Measurements from ENCODE around the gene NUMB.

The NUMB gene

DNA sequence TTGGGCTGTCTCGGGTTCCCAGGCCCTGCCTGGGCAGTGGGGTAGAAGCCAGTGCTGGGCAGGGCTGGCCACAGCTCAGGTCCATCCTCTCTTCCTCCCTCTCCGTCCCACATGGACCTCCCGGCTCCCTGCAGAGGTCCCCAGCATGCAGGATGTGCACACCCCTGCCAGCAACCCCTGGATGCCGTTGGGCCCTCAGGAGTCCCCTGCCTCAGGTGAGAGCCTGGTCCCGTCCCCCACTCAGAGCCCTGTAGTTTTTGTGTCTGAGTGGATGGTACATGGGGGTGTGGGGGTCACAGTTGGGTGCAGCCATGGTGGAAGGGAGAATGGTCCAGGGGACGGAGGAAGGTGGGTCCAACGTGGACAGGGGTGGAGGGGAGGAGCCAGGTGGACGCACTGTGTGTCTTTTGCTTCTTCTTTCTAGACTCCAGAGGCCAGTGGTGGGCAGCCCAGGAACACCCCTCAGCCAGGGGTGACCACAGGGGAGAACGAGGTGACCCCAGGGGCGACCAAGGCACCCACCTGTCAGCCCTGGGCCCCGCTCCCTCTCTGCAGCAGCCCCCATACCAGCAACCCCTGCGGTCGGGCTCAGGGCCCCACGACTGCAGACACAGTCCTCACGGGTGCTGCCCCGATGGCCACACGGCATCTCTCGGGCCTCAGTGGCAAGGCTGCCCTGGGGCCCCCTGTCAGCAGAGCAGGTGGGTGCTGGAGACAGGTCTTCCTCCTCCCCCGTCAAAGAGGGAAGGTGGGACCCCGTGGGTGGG is 199.3 kb downstream of the NUMB start:
- no peak for DNase-seq

DNA sequence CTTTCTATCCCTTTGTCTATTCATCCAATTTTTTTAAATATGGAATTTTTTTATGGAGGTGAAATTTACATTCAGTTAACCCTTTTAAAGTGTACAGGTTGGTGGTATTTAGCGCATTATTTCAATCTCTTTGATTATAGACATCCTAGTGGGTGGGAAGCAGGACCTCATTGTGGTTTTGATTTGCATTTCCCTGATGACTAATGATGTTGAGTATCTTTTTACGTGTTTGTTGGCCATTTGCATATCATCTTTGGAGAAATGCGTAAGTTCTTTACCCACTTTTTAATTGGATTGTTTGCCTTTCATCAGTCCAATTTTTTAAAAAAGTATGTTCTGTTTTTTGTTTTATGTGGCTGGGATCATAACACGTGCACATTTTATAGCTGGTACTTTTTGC is 200.3 kb downstream of the NUMB start:
- no peak for DNase-seq

DNA sequence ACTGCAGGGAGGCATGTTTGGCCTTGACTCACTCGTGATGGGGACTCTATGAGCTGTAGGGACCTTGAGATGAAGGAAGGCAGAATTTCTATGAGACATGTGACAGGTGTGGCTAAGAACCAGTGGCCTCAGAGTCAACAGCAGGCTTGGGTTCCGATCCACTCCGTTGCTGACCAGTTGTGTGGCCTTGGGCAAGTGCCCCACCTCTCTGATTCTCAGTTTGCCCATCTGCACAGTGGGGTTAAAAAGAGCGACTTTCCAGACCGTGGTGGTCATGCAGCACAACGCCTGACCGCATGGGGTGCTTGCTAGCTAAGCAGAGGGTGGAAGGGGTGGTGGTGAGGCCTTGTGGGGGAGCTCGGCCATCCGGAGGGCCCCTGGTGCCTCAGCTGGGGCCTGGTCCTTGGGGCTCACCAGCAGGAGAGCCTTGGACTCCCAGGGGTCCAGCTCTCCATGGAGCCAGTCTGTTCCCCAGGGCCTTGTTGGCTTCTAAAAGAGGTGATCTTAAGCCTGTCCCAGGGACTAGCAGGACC is 202.6 kb downstream of the NUMB start:
- DNase-seq, result no peak

DNA sequence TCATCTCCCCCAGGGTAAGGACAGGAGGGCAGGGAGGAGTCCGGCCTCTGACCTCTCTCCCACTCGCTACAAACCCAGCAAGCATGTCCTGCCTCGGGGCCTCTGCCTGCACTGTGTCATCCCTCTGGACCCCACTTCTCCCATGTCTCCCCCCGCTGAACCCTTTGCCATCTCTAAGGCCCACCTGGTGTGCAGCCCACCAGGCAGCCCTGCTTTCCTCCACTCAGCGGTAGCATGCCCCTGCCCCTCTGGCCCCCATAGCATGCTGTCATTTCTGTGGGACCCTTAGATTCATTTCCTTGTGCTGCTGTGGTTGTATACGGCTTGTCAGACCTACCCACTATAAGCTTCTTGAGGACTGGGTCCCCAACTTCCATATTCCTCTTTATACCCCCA is 203.3 kb downstream of the NUMB start:
- DNase-seq, result no peak

DNA sequence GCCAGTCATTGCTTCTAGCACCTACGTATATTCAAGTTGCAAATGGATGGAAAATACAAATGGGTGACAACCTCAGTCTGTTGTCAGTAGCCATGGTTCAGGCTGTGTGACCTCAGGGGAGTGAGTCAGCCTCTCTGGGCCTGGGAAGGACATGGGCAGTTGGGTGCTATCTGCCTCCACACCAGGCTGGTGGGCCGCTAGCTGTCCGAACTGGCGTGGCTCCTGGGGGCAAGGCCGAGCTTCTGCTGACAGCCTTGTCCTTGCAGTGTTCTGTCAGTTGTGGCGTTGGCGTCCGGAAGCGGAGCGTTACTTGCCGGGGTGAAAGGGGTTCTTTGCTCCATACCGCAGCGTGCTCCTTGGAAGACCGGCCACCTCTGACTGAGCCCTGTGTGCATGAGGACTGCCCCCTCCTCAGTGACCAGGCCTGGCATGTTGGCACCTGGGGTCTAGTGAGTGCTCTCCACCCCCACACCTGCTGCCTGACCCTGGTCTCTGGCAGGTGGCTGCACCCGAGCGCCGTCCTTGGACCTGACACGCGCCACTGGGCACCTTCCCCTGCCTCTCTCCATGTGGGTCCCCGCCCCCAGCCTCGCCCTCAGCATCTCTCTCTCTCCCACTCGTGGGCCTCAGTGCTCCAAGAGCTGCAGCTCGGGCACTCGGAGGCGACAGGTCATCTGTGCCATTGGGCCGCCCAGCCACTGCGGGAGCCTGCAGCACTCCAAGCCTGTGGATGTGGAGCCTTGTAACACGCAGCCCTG is 203.9 kb downstream of the NUMB start:
- DNase-seq, result no peak

DNA sequence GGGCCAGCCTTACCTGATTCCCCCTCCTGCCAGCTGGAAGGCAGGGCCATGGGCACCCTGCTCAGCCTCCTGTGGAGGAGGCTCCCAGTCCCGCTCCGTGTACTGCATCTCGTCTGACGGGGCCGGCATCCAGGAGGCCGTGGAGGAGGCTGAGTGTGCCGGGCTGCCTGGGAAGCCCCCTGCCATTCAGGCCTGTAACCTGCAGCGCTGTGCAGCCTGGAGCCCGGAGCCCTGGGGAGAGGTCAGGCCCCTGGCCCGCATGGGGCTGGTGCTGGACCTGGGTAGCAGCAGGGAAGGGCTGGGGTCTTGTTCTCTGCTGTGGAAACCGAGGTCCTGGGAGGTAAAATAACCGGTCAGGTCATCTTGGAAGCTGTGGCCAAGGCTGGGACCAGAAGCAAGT is 204.6 kb downstream of the NUMB start:
- DNase-seq, result no peak

DNA sequence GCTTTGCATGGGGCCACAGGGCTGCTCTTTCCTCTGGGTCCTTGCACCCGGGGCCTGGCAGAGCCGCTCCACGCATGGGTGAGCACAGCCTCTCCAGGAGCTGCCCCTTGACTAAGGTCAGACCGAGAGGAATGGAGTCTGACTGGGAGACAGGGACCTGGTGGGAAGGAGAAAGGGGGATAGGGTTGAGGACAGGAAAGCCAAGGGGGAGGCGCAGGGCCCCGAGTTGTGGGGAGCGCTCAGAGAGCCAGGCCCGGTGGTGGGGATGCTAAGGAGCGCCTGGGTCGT is 205.1 kb downstream of the NUMB start:
- no peak for DNase-seq

DNA sequence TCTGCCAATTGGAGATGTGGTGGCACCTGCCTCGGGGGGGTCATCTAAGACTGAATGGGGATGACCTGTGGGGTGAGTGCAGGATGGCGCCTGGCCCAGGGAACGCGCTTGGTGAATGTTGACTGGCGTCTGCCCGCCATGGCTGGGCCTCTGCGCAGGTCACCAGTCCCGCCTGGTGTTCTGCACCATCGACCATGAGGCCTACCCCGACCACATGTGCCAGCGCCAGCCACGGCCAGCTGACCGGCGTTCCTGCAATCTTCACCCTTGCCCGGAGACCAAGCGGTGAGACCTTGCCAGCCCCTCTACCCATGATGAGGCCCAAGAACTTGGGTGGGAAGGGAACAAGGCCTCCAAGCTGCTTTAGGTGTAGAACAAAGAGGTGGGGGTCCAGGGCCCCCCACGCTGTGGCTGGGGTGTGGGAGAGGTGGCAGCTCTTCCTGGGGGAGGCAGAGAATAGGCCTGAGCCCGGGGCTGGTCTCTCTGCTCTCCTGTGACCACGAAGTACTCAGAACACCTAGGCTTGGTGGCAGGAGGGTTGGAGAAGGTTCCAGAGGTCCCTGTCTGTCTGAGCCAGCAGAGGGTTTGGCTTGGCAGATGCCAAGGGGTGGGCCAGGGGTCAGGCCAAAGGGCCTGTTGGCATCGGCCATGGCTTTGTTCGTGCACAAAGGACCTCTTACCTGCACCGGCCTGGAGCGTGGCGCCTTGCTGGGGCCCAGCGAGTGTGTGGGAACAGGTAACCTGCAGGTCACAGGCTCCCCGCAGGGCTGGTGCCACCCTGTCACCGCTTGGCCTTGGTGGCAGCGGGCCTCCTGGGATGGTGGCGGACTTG is 205.6 kb downstream of the NUMB start:
- no peak for DNase-seq

DNA sequence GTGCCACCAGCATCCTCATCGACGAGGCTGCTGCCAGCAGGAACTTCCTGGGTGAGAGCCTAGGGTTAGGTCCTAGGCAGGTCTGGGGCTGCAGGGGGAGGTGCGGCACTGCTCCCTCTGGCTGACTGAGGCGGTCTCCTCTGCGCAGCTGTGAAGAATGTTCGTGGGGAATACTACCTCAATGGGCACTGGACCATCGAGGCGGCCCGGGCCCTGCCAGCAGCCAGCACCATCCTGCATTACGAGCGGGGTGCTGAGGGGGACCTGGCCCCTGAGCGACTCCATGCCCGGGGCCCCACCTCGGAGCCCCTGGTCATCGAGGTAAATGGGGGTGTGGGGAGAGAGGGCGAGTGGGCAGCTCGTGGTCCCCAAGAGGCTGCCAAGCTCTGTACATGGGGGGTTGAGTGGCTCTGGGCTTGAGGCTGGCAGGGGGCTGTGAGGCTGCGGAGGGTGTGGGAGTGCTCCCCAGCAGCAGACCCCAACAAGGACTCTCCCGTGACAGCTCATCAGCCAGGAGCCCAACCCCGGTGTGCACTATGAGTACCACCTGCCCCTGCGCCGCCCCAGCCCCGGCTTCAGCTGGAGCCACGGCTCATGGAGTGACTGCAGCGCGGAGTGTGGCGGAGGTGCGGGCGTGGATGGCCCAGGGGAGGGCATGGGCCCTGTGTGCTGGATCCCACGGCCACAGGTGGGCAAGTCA is 206.7 kb downstream of the NUMB start:
- DNase-seq, result no peak

DNA sequence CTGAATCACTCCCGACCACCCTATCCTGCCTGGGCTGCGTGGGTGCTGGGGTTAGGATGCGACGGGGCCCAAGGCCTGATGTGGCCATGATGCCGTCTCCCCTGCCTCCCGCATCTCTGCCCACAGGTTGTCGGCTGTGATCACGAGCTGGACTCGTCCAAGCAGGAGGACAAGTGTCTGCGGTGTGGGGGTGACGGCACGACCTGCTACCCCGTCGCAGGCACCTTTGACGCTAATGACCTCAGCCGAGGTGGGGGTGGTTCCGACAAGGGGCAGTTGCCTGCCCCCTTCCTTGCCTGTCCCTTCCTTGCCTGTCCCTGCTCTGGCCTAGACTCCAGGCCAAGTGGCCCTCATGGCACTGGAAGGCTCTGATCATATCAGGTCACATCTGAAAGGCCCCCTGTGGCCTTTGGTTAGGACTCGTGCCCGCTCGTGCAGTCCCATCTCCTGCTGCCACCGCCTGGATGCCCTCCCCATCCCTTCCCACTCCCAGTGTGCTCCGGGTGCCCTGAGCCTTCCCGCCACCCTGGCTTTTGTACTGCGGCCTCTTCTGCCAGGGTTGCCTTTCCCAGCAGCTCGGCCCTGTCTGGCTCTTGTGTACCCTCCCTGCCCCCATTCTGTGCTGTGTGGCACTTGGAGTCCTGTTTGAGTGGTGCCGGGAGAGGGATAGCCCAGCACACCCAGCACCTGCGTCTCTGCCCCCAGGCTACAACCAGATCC is 207.4 kb downstream of the NUMB start:
- DNase-seq, result no peak

DNA sequence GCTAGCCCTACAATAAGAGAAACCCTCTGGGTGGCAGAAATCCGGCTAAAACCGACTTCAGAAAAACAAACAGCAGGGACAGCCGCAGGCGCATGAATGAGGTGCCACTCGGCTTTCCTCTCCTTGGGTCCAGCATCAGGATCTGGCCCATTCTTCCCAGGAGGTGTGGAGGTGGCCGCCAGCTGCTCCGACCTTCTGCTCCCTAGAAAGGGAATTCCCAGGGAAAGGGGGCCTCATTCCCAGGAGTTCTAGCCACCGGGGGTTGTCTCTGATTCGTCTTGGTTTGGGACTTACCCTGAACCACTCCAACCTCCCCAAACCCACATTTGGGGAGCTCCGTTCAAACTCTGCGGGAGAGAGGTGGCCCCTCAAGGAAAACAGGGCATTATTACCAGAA is 208.0 kb downstream of the NUMB start:
- DNase-seq, result no peak

DNA sequence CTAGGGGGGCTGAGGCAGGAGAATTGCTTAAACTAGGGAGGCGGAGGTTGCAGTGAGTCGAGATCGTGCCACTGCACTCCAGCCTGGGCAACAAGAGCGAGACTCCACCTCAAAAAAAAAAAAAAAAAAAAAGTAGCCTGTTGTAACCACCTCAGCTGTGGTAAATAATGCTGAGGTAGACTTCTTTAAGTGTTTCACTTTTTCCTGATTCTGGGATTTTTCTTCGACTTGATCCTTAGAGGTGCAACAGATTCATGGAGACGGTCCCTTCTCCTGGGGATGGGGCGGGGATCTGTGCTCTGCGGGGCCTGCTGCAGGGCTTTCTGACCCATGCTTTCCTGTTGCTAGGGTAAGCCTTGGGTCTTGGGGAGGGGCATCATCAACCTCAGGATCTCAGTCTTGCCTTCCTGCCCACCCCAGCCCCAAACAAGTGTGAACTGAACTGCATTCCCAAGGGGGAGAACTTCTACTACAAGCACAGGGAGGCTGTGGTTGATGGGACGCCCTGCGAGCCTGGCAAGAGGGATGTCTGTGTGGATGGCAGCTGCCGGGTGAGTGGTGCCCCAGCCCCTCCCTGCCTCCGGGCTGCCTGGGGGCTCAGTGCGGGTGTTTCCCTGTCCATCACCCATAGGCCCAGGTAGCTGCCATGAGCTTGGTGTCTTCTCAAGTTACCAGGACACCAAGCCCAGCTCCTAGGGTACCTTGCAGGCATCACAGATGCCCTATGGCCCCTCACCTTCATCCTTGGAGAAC is 208.6 kb downstream of the NUMB start:
- no peak for DNase-seq

DNA sequence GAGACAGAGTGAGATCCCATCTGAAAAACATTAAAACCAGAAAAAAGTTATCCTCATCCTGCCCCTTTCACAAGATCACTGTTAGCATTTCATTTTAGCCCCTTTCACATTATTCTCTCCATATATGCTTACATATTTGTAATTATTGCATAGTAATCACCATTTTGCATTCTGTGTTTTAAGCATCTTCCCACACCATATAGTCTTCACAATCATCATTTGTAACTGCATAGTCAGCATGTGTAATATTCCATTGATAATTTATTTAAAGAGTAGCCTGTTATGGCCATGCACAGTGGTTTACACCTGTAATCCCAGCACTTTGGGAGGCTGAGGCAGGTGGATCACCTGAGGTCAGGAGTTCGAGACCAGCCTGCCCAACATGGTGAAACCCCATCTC is 209.2 kb downstream of the NUMB start:
- no peak for DNase-seq

DNA sequence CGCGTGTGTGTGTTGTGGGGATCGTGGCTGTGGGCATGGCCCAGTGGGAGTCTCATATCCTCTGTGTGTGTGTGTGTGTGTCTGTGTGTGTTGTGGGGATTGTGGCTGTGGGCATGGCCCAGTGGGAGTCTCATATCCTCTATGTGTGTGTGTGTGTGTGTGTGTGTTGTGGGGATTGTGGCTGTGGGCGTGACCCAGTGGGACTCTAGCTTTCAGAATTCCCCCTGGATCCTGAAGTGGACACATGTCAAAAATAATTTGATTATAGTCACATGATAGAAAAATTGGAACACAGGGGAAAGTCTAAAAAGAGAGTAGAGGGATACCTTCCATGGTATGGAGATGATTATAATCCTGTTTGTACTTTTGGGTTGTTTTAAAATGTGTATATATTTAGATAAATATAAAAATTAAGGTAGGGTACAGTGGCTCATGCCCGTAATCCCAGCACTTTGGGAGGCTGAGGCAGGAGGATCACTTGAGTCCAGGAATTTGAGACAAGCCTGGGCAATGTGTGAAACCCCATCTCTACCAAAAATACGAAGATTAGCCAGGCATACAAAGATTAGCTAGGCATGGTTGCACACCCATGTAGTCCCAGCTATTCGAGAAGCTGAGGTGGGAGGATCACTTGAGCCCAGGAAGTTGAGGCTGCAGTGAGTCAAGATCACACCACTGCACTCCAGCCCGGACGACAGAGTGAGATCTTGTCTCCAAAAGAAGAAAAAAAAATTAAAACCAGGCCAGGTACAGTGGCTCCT is 210.1 kb downstream of the NUMB start:
- DNase-seq, result no peak

DNA sequence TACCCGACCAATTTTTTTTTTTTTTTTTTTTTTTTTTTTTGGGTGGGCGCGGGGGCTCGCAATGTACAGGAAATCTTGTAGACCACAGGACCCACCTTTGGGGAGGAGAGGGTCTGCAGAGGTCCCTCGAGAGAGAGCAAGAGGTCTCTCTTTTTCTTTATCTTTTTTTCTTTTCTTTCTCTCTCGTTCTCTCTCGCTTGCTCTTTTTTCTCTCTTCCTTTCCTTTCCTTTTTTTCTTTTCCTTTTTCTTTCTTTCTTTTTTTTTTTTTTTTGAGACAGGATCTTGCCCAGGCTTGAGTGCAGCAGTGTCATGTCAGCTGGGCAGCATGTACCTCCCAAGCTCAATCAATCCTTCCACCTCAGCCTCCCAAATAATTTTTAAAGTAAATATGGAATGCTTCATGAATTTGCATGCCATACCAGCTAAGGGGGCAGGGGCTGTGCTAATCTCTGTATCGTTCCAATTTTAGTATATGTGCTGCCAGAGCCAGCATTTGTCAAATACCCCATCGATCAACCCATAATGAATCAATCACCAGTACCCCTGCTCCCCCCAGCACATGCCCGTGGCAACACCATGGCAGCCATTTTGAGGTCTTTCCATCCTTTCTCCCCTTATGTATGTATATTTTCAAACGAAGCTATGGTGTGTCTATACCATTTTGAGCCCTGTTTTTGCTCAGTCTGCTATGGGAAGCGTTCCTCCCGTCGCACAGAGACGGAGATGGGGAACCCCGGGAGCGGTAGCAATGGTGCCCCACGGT is 211.8 kb downstream of the NUMB start:
- no peak for DNase-seq

DNA sequence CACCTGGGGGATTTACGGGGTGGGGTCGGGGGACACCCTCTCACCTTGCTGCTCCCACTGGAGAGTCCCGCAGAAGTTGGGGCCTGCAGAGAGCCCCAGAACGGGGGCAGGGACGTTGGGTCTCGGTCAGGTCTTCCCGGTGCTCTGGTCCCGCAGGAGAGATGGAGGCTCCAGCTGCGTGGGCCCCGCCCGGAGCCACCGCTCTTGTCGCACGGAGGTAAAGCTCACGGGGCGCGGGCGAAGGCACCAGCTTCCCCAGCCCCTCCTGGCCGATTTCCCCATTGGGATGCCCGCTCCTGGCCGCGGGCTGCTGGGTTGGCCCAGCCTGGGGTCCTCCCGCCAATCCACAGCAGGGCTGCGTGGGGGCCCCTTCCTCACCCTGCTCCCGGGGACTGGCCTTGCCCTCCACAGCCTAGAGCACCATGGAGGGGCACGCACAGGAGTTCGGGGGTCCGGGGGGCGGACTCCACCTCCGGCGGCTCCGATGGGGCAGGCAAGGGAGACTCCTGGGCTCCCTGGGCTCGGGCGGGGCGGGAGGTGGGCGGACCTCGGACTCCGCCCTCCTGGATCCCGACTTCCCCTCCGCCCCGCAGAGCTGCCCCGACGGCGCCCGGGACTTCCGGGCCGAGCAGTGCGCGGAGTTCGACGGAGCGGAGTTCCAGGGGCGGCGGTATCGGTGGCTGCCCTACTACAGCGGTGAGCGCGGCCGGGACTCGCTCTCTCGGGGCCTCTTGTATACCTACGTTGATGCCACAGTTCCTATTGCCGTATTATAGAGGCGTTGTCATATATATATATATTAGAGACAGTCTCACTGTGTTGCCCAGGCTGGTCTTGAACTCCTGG is 212.6 kb downstream of the NUMB start:
- peak; percentile 41 to 61 for DNase-seq

DNA sequence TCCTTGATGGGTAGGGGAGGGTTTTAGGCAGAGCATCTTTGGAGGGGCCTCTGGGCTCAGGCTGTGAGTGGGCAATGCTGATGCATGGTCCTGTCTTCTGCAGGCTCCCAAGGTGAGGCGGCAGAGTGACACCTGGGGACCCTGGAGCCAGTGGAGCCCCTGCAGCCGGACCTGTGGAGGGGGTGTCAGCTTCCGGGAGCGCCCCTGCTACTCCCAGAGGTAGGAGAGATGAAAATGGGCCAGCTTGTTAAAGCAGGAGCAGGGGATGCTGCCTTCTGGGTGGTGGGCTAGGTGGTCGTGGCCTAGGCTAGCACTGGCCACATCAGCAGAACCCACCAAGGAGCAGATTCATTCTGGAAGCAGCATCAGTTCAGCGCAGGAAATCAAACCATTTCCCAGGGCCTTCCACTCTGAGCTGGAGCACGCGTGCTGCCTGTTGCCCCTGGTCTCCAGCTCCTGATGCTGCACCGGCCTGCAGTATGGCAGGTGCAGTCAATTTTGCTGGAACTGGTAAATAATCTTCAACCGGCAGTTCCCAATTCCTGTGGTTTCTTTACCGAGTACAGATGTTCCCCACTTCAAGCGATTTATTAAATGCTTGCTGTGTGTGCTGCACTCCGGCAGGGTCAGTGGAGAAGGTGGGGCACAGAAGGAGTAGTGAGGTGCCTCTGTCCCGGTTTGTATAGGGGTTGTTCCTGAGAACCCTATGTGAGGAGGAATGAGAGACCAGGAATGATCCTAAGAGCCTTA is 213.6 kb downstream of the NUMB start:
- no peak for DNase-seq

DNA sequence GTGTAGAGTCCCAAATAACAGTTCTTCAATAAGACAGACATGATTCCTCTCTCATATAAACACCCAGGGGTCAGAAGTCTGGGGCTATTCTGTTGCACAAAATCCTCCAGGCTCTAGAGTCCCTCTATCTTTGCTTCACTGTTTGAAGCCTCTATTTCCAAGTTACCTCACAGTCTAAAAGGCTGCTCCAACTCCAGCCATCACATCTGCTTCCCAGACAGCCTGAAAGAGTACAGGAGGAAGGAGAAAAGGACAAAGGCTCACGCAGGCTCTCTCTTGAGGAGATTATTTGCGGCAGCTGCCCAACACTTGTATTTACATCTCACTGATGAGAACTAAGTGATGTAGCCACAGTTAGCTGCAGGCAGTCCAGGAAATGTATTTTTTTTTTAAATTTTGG is 214.6 kb downstream of the NUMB start:
- no peak for DNase-seq

All from CD4-positive, alpha-beta T cell treated with Interleukin-4 for 1 hour (primary cell).